Activated T-cell treated with anti-CD3 and anti-CD28 coated beads, Interleukin-2, amount 50 U/mL, for 72 hours (primary cell): ENCODE results near the gene SIGMAR1. TPM values are rescaled to one million over a fixed set of nuclear protein-coding genes. Genes with fewer than 3 reads are reported as not detected.
A peak's percentile ranks its signal among the peaks of the same experiment; 100 is the strongest.

ENCODE experiments used
- ATAC-seq, 2 donors: fragments of 150-1000 bp; cut with Tn5 transposase; replicated peaks in 1 of 2; 2 replicates each; pipeline ENCODE4 v1.10.0; 2021; ENCODE audit warnings: moderate library complexity in 2 of 2, mild to moderate bottlenecking in 1 of 2
- DNase-seq, 2 donors: peaks; one replicate each; pipeline ENCODE4 v3.0.0; 2021 to 2022; ENCODE audit warnings: mixed read lengths in 1 of 2
- H3K27ac Mint-ChIP-seq: one replicate; pipeline ENCODE4 v1.8.0; 2022; ENCODE audit warnings: mild to moderate bottlenecking, moderate library complexity, mixed read lengths
- H3K27me3 Mint-ChIP-seq: one replicate; pipeline ENCODE4 v1.8.0; 2022; ENCODE audit warnings: low read depth, mixed read lengths
- H3K36me3 Mint-ChIP-seq, 2 donors: one replicate each; pipeline ENCODE4 v1.8.0; 2022; ENCODE audit warnings: mixed read lengths in 2 of 2, mild to moderate bottlenecking in 1 of 2; ENCODE audit not compliant: insufficient read depth in 2 of 2
- H3K4me1 Mint-ChIP-seq: one replicate; pipeline ENCODE4 v1.8.0; 2022; ENCODE audit warnings: low read depth, mixed read lengths
- H3K4me3 Mint-ChIP-seq, 2 donors: one replicate each; pipeline ENCODE4 v1.8.0; 2022; ENCODE audit warnings: mild to moderate bottlenecking in 2 of 2, mixed read lengths in 2 of 2, moderate library complexity in 2 of 2
- H3K9me3 Mint-ChIP-seq, 2 donors: one replicate each; pipeline ENCODE4 v1.8.0; 2022; ENCODE audit warnings: mixed read lengths in 2 of 2
- total RNA-seq, 2 donors: library from RNA; stranded (reverse); gene quantifications; one replicate each; pipeline ENCODE4 v1.2.3, GENCODE V29; 2022

Gene SIGMAR1
- total RNA-seq, 2 donors from 2014 or later, result 44.2 to 61.0 TPM

GRCh38 chr9:34665067-34665380 lies 27.4 kb upstream of the SIGMAR1 start:
- H3K4me3 Mint-ChIP-seq, result peak overlapping the region; percentile 92
- H3K27ac Mint-ChIP-seq, result peak overlapping the region; percentile 74
- H3K36me3 Mint-ChIP-seq, result peaks cover 5 to 6% of the 10 kb centered on the region in 2 donors
- ATAC-seq, result peak; percentile 26 to 31
- DNase-seq, result no peak
- peaks cover 37% of the 10 kb centered on the region for H3K4me1 Mint-ChIP-seq
- no peaks in the 10 kb centered on the region for H3K27me3 Mint-ChIP-seq
- peaks cover 3 to 6% of the 10 kb centered on the region in 2 donors for H3K9me3 Mint-ChIP-seq

- Mint-ChIP-seq H3K9me3 (peaks cover 3 to 4% of the 10 kb centered on the region in 2 donors), H3K27ac (peak overlapping the region; percentile 74), H3K36me3 (peaks cover 5 to 6% of the 10 kb centered on the region in 2 donors), H3K27me3 (no peaks in the 10 kb centered on the region), H3K4me1 (peaks cover 40% of the 10 kb centered on the region), H3K4me3 (peak overlapping the region; percentile 92)
- ATAC-seq (peak; percentile 60 to 67), DNase-seq (peak; percentile 82 to 86)
Observed at GRCh38 chr9:34664281-34665066, 26.9 kb upstream of the SIGMAR1 start.

GRCh38 chr9:34663303-34663605 lies 25.7 kb upstream of the SIGMAR1 start:
- Mint-ChIP-seq H3K36me3 (no peaks in the 10 kb centered on the region), H3K4me3 (no peak overlapping the region), H3K9me3 (no peaks in the 10 kb centered on the region), H3K27ac (no peak overlapping the region), H3K4me1 (peaks cover 46% of the 10 kb centered on the region), H3K27me3 (no peaks in the 10 kb centered on the region)
- no peak for ATAC-seq
- DNase-seq, result no peak

DNA sequence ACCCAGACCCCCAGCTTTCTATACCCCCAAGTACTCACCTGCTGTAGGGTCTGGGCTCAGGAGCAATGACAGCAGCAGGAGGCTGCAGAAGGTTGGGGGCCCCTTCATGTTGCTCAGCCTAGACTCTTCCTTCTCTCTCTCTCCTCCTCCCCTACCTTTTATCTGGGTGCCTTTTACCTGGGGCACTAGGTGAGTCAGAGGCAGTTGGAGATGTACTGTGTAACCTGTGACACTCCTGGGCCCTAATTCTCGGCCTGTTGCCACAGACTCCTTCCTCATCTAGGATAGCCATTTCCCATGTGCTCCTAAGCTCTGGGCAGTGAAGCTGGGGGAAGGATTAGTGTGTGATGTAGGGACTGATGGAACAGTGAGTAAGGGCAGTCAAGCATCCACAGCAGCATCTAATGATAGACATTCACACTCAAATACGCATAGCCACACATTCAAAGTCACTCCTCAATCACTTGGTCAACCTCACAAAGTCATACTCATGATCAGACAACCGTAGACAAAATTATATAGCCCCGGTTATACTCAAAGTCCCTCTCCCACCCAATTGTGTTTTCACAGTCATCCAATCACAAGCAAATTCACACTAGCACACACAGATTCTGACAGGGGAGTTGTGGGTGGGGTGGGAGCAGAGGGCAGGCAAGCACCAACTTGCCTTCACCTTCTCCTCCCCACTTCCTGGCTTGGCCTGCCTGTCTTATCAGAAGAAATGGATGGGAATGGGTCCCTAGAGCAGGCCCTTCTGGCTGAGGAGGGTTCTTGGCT lies 25.1 kb upstream of the SIGMAR1 start, which contains the start of gene CCL27:
Gene CCL27 (minus strand): TSS at position 132 of the 777 bp plus-strand sequence. CDS start 24 bp downstream, at position 108.
- ATAC-seq, result no peak
- no peak for DNase-seq
- Mint-ChIP-seq H3K4me3 (peak within 1 kb of the TSS in 1 of 2 donors; percentile 19), H3K27ac (no peak within 1 kb of the TSS), H3K27me3 (no peaks in the 10 kb centered on the region), H3K4me1 (peaks cover 46% of the 10 kb centered on the region), H3K36me3 (no peaks in the 10 kb centered on the region), H3K9me3 (no peaks in the 10 kb centered on the region)

GRCh38 chr9:34659592-34660253 lies 22.1 kb upstream of the SIGMAR1 start:
- no peaks in the 10 kb centered on the region for H3K36me3 Mint-ChIP-seq
- ATAC-seq (no peak), DNase-seq (no peak)
- H3K27ac Mint-ChIP-seq, result no peak overlapping the region
- H3K4me1 Mint-ChIP-seq, result peaks cover 36% of the 10 kb centered on the region
- H3K4me3 Mint-ChIP-seq, result no peak overlapping the region
- H3K9me3 Mint-ChIP-seq, result no peaks in the 10 kb centered on the region
- H3K27me3 Mint-ChIP-seq, result no peaks in the 10 kb centered on the region

- Mint-ChIP-seq H3K4me3 (no peak overlapping the region), H3K27ac (no peak overlapping the region), H3K9me3 (no peaks in the 10 kb centered on the region), H3K27me3 (no peaks in the 10 kb centered on the region), H3K36me3 (no peaks in the 10 kb centered on the region), H3K4me1 (peaks cover 23% of the 10 kb centered on the region)
- DNase-seq (no peak), ATAC-seq (no peak)
Observed at GRCh38 chr9:34658461-34658860, 20.9 kb upstream of the SIGMAR1 start.

DNA sequence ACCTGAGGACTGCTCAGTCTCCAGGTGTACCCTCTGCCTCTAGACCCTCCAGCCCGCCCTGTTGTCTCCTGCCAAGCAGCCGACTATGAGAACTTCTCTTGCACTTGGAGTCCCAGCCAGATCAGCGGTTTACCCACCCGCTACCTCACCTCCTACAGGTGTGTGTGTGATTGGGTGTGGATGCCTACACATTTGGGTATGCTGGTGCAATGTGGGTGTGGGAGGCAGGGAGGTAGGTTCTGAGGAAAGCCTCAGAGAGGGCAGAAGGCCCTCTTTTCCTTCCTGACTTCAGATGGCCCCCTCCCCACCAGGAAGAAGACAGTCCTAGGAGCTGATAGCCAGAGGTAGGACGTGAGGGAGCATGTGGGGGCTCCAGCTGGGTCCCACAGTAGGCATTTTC lies 19.4 kb upstream of the SIGMAR1 start:
- no peak for ATAC-seq
- H3K36me3 Mint-ChIP-seq, result no peaks in the 10 kb centered on the region
- no peak overlapping the region for H3K4me3 Mint-ChIP-seq
- no peak overlapping the region for H3K27ac Mint-ChIP-seq
- no peaks in the 10 kb centered on the region for H3K9me3 Mint-ChIP-seq
- DNase-seq, result no peak
- peaks cover 24% of the 10 kb centered on the region for H3K4me1 Mint-ChIP-seq
- no peaks in the 10 kb centered on the region for H3K27me3 Mint-ChIP-seq

GRCh38 chr9:34655394-34655793 lies 17.8 kb upstream of the SIGMAR1 start:
- Mint-ChIP-seq H3K4me1 (peaks cover 28% of the 10 kb centered on the region), H3K27me3 (no peaks in the 10 kb centered on the region), H3K36me3 (no peaks in the 10 kb centered on the region)

GRCh38 chr9:34654323-34655051 lies 16.9 kb upstream of the SIGMAR1 start:
- peaks cover 0 to 1% of the 10 kb centered on the region in 2 donors for H3K36me3 Mint-ChIP-seq
- no peaks in the 10 kb centered on the region for H3K9me3 Mint-ChIP-seq
- peaks cover 26% of the 10 kb centered on the region for H3K4me1 Mint-ChIP-seq
- no peak for ATAC-seq
- no peak overlapping the region for H3K27ac Mint-ChIP-seq
- no peaks in the 10 kb centered on the region for H3K27me3 Mint-ChIP-seq
- DNase-seq, result no peak
- H3K4me3 Mint-ChIP-seq, result no peak overlapping the region

More at GRCh38 chr9:34655394-34655793, 17.8 kb upstream of the SIGMAR1 start:
- DNase-seq (no peak), ATAC-seq (no peak)
- Mint-ChIP-seq H3K9me3 (no peaks in the 10 kb centered on the region), H3K27ac (no peak overlapping the region), H3K4me3 (no peak overlapping the region)

GRCh38 chr9:34653151-34654072 lies 15.8 kb upstream of the SIGMAR1 start:
- Mint-ChIP-seq H3K27ac (no peak overlapping the region), H3K4me3 (no peak overlapping the region), H3K9me3 (no peaks in the 10 kb centered on the region), H3K4me1 (peaks cover 19% of the 10 kb centered on the region), H3K36me3 (peaks cover 2 to 7% of the 10 kb centered on the region in 2 donors), H3K27me3 (no peaks in the 10 kb centered on the region)
- no peak for ATAC-seq
- no peak for DNase-seq

DNA sequence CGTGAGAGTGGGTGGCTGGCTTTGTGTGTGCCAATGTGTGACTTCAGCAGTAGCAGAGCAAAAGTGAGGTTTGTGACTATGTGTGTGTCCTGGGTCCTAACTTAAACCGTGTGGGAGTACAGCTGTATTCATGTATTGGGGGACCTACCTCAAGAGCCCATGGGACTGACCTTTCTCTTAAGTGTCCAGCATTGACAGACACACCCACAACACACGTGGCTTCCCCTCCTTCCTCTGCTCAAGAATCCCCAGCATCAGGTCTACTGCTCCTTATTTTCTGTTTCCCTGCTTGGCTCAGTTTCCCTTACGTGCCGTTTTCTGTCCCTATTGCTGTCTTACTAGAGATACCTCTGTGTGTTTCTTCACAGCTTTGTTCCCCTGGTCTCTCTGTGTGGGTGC lies 15.0 kb upstream of the SIGMAR1 start:
- Mint-ChIP-seq H3K36me3 (peaks cover 2 to 7% of the 10 kb centered on the region in 2 donors), H3K27ac (no peak overlapping the region), H3K4me1 (peaks cover 27% of the 10 kb centered on the region), H3K9me3 (no peaks in the 10 kb centered on the region), H3K4me3 (peak overlapping the region in 1 of 2 donors; percentile 55), H3K27me3 (no peaks in the 10 kb centered on the region)
- ATAC-seq (no peak), DNase-seq (no peak)
